GM23248 (cell line): ENCODE data around the gene ATP2C1. TPM values are rescaled to one million over a fixed set of nuclear protein-coding genes. Genes with fewer than 3 reads are reported as not detected.

ENCODE experiments used
- DNase-seq: peaks from one replicate; pipeline ENCODE4 v3.0.0-alpha.2; 2015
- H2AFZ ChIP-seq: fragments of 200-600 bp; sonication (generic); 2 replicates; pipeline ENCODE4 v1.6.1; 2016; ENCODE audit warnings: antibody characterized with exemption
- H3F3A ChIP-seq: fragments of 200-600 bp; sonication (generic); 2 replicates; pipeline ENCODE4 v1.6.1; 2016; ENCODE audit warnings: mild to moderate bottlenecking, antibody characterized with exemption, mixed run types; ENCODE audit not compliant: insufficient read depth
- H3K27ac ChIP-seq: fragments of 200-600 bp; sonication (generic); 2 replicates; pipeline ENCODE4 v1.5.1; 2016; ENCODE audit warnings: mild to moderate bottlenecking
- H3K27me3 ChIP-seq: fragments of 200-600 bp; sonication (generic); replicated peaks from 2 replicates; pipeline ENCODE4 v1.6.1; 2016; ENCODE audit warnings: mild to moderate bottlenecking; ENCODE audit not compliant: insufficient read depth
- H3K36me3 ChIP-seq: fragments of 200-600 bp; sonication (generic); 2 replicates; pipeline ENCODE4 v1.6.1; 2016; ENCODE audit warnings: low read depth, mild to moderate bottlenecking
- H3K4me1 ChIP-seq: fragments of 200-600 bp; sonication (generic); 2 replicates; pipeline ENCODE4 v1.6.1; 2016; ENCODE audit warnings: mild to moderate bottlenecking; ENCODE audit not compliant: insufficient read depth
- H3K4me2 ChIP-seq: fragments of 200-600 bp; sonication (generic); one replicate; pipeline ENCODE4 v1.6.1; 2016; ENCODE audit warnings: mild to moderate bottlenecking; ENCODE audit not compliant: unreplicated experiment
- H3K4me3 ChIP-seq: fragments of 200-600 bp; sonication (generic); 2 replicates; pipeline ENCODE4 v1.5.1; 2016; ENCODE audit warnings: mild to moderate bottlenecking
- H3K79me2 ChIP-seq: fragments of 200-600 bp; sonication (generic); 2 replicates; pipeline ENCODE4 v1.6.1; 2016; ENCODE audit warnings: mild to moderate bottlenecking; ENCODE audit not compliant: insufficient read depth
- H3K9ac ChIP-seq: fragments of 200-600 bp; sonication (generic); 2 replicates; pipeline ENCODE4 v1.6.1; 2016; ENCODE audit warnings: mild to moderate bottlenecking
- H3K9me2 ChIP-seq: fragments of 200-600 bp; sonication (generic); 2 replicates; pipeline ENCODE4 v1.6.1; 2016; ENCODE audit warnings: mixed run types, mild to moderate bottlenecking, moderate library complexity; ENCODE audit not compliant: insufficient read depth
- H3K9me3 ChIP-seq: fragments of 200-600 bp; sonication (generic); one replicate; pipeline ENCODE4 v1.6.1; 2017; ENCODE audit warnings: low read depth
- H4K20me1 ChIP-seq: fragments of 200-600 bp; sonication (generic); 2 replicates; pipeline ENCODE4 v1.6.0; 2016; ENCODE audit not compliant: insufficient read depth
- EZH2 ChIP-seq: fragments of 200-600 bp; sonication (generic); IDR thresholded peaks from 2 replicates; pipeline ENCODE4 v1.6.1; 2018; ENCODE audit warnings: antibody characterized with exemption, mild to moderate bottlenecking; ENCODE audit not compliant: insufficient read depth, poor library complexity, severe bottlenecking
- EZH2phosphoT487 ChIP-seq: fragments of 200-600 bp; sonication (generic); IDR thresholded peaks from 2 replicates; pipeline ENCODE4 v1.6.1; 2018; ENCODE audit warnings: antibody characterized with exemption, moderate library complexity, mild to moderate bottlenecking, low read depth; ENCODE audit not compliant: insufficient read depth
- WGBS, 2 experiments: methylation state at CpG; one replicate each; pipeline ENCODE4 v1.1.6; 2015 to 2017; ENCODE audit warnings: low lambda C conversion rate in 2 of 2, low coverage in 1 of 2; ENCODE audit errors: missing lambda C conversion rate in 2 of 2; 5-methylcytosine and 5-hydroxymethylcytosine counted together
- in situ Hi-C: fragments of 300-500 bp; cut with MboI; formaldehyde crosslinking; loops from 2 replicates; pipeline ENCODE4 v1.15.0; 2020
- polyA plus RNA-seq: library from polyadenylated mRNA; unstranded; fragments of >200 nt; fragmentation: Nextera tagmentation; extraction: Ambion mirVana; gene quantifications from 2 replicates; pipeline ENCODE4 v1.2.1, GENCODE V29; 2016
- total RNA-seq: library from RNA; depleted of rRNA; stranded (reverse); fragments of >200 nt; shearing (Covaris generic); gene quantifications from 2 replicates; pipeline ENCODE4 v1.2.3, GENCODE V29; 2014

ATP2C1 gene
- total and polyA plus RNA-seq, 2 experiments from 2014 or later, result 73.6 to 74.7 TPM

GRCh38 chr3:130897316-130897715 lies 3.4 kb downstream of the ATP2C1 start:
- TF ChIP-seq EZH2phosphoT487 (no peak), EZH2 (no peak)
- Histone ChIP-seq H4K20me1 (no peaks in the 10 kb centered on the region), H3K4me1 (peaks cover 30% of the 10 kb centered on the region), H3K9me2 (no peaks in the 10 kb centered on the region), H3K4me2 (no peak overlapping the region), H3K9me3 (no peaks in the 10 kb centered on the region), H3F3A (peaks cover 5% of the 10 kb centered on the region; the same call in 1 of the 2 replicates), H3K27me3 (no peaks in the 10 kb centered on the region), H3K27ac (no peak overlapping the region), H3K79me2 (peaks cover 83% of the 10 kb centered on the region), H2AFZ (no peak overlapping the region), H3K4me3 (no peak overlapping the region), H3K36me3 (no peaks in the 10 kb centered on the region), H3K9ac (no peak overlapping the region)
- 96 to 100% methylated on average over 2 of the region's 2 CpGs for WGBS, 2 experiments
- no peak for DNase-seq
- in situ Hi-C loops, result loop anchor here (10.0 kb wide), 1 partner anchor 133 kb away; no protein-coding TSS in a partner anchor

- DNase-seq, result no peak
- H3K9ac ChIP-seq, result no peak overlapping the region
- H3K36me3 ChIP-seq, result no peaks in the 10 kb centered on the region
- no peaks in the 10 kb centered on the region for H3K9me3 ChIP-seq
- H3K9me2 ChIP-seq, result no peaks in the 10 kb centered on the region
- TF ChIP-seq EZH2phosphoT487, result no peak
- no peak for TF ChIP-seq EZH2
- H3F3A ChIP-seq, result 0 out of 2 replicates have a peak, but pooled peaks cover 8% of the 10 kb centered on the region
- peaks cover 100% of the 10 kb centered on the region for H3K79me2 ChIP-seq
- H3K27ac ChIP-seq, result no peak overlapping the region
- H3K4me1 ChIP-seq, result peaks cover 34% of the 10 kb centered on the region
- in situ Hi-C loops, result no loop called here
- no peak overlapping the region for H2AFZ ChIP-seq
- peaks cover 9% of the 10 kb centered on the region; the same call in 1 of the 2 replicates for H4K20me1 ChIP-seq
- H3K4me3 ChIP-seq, result no peak overlapping the region
- H3K27me3 ChIP-seq, result no peaks in the 10 kb centered on the region
- H3K4me2 ChIP-seq, result no peak overlapping the region
Measured at GRCh38 chr3:130900959-130901358, 7.1 kb downstream of the ATP2C1 start.

DNA sequence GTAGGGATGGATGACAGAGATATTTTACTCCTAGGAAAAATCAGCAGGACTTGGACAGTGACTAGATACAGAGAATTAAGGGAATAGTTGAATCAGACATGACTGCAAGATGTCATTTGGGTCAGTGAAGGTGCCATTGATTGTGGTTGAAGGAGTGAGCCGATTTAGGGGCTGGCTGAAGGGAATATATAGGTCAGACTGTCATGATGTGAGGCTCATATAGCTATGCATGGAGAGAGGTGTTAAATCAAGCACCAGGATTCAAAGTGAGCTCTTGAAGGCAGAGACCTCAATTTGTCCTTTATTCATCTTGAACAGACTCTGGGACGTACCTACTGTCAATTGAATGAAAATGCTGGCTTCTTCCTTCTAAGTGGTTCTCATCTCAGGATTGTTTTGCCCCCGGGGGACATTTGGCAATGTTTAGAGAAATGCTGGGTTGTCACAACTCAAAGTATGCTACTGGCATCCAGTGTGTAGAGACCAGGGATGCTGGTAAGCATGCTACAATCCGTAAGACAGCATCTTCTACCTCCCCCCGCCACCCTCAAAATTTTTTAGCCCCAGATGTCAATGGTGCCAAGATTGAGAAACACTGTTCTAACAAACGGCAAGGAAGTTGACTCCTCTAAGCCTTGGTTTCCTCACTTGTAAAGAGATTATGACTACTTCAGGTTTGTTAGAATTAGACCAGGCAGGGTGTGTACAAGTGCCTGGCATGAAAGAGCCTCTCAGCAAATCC lies 7.8 kb downstream of the ATP2C1 start:
- peaks cover 9% of the 10 kb centered on the region; the same call in 1 of the 2 replicates for H4K20me1 ChIP-seq
- WGBS, 2 experiments, result 66 to 70% methylated on average over 6 of the region's 6 CpGs
- in situ Hi-C loops, result no loop called here

GRCh38 chr3:130903412-130903908 lies 9.6 kb downstream of the ATP2C1 start:
- H3K9me3 ChIP-seq, result no peaks in the 10 kb centered on the region
- peaks cover 9% of the 10 kb centered on the region; the same call in 1 of the 2 replicates for H4K20me1 ChIP-seq
- H3K4me2 ChIP-seq, result no peak overlapping the region
- H3K27ac ChIP-seq, result no peak overlapping the region
- no peaks in the 10 kb centered on the region for H3K36me3 ChIP-seq
- no peak overlapping the region for H3K9ac ChIP-seq
- H3K79me2 ChIP-seq, result peaks cover 100% of the 10 kb centered on the region
- in situ Hi-C loops, result no loop called here
- no peaks in the 10 kb centered on the region for H3K27me3 ChIP-seq
- no peak for DNase-seq
- peaks cover 29% of the 10 kb centered on the region for H3K4me1 ChIP-seq
- H3K9me2 ChIP-seq, result no peaks in the 10 kb centered on the region
- no peak overlapping the region for H2AFZ ChIP-seq
- 0 out of 2 replicates have a peak, but pooled peaks cover 15% of the 10 kb centered on the region for H3F3A ChIP-seq
- no peak overlapping the region for H3K4me3 ChIP-seq
- WGBS, 2 experiments, result 95 to 96% methylated on average over 1 of the region's 1 CpG
- TF ChIP-seq EZH2 (no peak), EZH2phosphoT487 (no peak)

More for the DNA sequence above, 7.8 kb downstream of the ATP2C1 start:
- Histone ChIP-seq H3K9me3 (no peaks in the 10 kb centered on the region), H3K4me3 (no peak overlapping the region), H3K4me1 (peaks cover 35% of the 10 kb centered on the region), H3K27me3 (no peaks in the 10 kb centered on the region), H3K36me3 (no peaks in the 10 kb centered on the region), H3K79me2 (peaks cover 100% of the 10 kb centered on the region), H3K9me2 (no peaks in the 10 kb centered on the region), H3F3A (0 out of 2 replicates have a peak, but pooled peaks cover 11% of the 10 kb centered on the region), H3K4me2 (no peak overlapping the region), H3K9ac (no peak overlapping the region), H2AFZ (no peak overlapping the region), H3K27ac (no peak overlapping the region)
- no peak for DNase-seq
- TF ChIP-seq EZH2phosphoT487 (no peak), EZH2 (no peak)
